K562 treated with DMSO at 1 percent for 12 hours (cell line): ENCODE data around the gene KLHL21. TPM values are rescaled to one million over a fixed set of nuclear protein-coding genes. Genes with fewer than 3 reads are reported as not detected.

ENCODE experiments used
- total RNA-seq: library from RNA; unstranded; fragments of 300-600 nt; gene quantifications from 2 replicates; pipeline ENCODE4 v1.2.3, GENCODE V29; 2022; ENCODE audit not compliant: insufficient read depth

KLHL21 gene
- total RNA-seq: 47.2 and 84.7 TPM in 2 replicates

DNA sequence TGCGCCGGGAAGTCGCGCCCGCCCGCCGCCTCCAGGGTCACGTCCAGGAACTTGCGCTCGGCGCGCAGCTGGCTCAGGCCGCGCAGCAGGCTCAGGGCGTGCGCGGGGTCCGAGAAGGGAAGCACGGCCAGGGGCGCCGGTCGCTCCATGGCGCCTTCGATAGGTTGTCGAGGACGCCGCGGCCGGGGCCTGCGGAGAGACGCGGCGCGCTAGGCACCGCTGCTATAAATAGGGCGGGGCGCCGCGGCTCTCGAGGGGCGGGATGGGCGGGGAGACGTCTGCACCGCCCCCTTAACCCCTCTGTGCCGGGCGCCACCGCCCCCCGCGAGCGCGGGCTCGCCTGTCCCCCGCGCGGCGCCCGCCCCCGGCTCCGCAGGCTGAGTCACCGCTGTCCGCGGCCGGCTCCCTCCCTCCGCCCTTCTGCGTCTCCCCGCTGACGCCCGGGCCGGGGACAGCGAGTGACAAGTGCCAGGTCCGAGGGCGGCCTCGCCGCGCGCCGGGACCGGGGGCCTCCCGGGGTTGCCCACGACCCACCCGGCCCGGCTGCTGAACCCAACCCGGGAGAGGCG lies at the start of gene KLHL21:
TSS of gene KLHL21 (minus strand) at position 201 of the 569 bp plus-strand sequence. CDS start at position 149, 52 bp downstream.

DNA sequence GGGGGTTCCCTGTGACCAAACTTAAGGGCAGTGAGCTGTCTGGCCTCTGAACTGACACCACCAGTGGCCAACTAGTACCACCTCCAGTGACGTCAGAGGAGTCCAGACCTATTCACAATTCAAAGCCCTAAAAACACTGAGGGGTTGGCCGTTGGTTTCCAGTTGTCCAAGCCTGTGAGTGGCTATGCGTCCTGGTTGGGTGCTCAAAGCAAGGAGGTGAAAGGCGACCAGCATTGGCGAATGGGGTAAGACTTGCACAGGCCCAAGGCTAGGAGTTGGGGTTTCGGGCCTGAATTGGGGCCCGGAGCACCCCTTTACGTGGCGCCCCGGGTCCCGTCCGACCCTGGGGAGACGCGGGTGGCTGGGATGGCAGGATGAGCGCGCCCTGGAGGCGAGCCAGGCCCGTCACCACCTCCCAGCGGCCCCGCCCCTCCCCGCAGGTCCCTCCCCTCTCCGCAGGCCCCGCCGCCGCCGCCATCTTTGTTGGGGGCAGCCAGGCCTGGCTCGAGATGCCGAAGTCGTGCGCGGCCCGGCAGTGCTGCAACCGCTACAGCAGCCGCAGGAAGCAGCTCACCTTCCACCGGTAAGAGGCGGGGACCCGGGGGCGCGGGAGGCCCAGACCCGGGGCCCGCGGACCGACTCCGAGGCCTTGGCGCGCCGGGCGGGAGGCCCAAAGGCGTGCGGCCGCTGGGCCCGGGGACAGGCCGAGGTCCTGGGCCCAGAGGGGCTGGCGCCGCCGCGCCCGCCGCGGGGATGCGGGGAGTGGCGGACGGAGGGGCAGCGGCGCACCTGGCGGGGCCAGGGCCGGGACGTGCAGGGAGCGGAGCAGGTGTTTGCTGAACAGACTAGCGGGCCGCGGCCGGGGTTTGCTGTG lies 22.3 kb upstream of the KLHL21 start, which contains the start of gene THAP3:
TSS of gene THAP3 (plus strand) at position 159 of the 874 bp plus-strand sequence. CDS start at position 510, 351 bp downstream.

DNA sequence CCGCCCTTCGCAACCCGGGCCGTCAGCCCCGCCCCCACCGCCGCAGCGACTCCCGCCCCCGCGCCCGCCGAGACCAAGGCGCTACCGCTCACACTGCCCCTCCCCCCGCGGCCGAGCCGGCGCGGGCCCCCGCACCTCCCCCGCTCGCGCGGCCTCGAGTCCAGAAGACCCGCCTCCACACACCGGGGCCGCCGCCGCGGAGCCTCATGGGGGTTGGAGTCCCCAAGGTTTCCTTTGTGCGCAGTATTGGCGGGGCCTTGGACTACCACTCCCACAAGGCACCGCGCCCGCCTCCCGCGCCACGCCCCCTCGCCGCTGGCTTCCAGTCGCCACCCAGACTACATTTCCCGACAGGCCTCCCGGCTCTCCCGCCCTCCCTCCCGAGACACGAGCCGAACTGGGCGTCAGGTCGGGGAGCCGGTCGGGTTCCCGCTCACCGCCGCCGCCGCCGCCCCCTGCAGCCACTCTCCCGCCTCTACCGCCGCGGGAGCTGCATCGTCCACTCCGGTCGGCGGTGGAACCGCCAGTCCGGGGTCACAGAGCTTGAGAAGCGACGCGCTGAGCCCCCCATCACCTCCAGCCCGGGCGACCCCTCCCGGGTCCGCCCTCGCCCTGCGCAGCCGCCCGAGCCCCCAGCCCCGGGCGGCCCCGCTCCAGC lies 10.8 kb upstream of the KLHL21 start, which contains the start of gene PHF13:
TSS of gene PHF13 (plus strand) at position 371 of the 658 bp plus-strand sequence. CDS start 336 bp downstream, outside the sequence.

DNA sequence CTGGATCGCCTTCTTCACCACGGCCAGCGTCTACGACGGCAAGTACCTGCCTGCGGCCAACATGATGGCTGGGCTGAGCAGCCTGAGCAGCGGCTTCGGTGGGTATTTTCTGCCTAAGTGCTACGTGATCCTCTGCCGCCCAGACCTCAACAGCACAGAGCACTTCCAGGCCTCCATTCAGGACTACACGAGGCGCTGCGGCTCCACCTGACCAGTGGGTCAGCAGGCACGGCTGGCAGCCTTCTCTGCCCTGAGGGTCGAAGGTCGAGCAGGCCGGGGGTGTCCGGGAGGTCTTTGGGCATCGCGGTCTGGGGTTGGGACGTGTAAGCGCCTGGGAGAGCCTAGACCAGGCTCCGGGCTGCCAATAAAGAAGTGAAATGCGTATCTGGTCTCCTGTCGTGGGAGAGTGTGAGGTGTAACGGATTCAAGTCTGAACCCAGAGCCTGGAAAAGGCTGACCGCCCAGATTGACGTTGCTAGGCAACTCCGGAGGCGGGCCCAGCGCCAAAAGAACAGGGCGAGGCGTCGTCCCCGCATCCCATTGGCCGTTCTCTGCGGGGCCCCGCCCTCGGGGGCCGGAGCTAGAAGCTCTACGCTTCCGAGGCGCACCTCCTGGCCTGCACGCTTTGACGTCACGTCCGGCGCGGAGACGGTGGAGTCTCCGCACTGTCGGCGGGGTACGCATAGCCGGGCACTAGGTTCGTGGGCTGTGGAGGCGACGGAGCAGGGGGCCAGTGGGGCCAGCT lies 23.1 kb downstream of the KLHL21 start, which contains the start of gene ZBTB48:
TSS of gene ZBTB48 (plus strand) at position 621 of the 745 bp plus-strand sequence. CDS start 616 bp downstream, outside the sequence.

DNA sequence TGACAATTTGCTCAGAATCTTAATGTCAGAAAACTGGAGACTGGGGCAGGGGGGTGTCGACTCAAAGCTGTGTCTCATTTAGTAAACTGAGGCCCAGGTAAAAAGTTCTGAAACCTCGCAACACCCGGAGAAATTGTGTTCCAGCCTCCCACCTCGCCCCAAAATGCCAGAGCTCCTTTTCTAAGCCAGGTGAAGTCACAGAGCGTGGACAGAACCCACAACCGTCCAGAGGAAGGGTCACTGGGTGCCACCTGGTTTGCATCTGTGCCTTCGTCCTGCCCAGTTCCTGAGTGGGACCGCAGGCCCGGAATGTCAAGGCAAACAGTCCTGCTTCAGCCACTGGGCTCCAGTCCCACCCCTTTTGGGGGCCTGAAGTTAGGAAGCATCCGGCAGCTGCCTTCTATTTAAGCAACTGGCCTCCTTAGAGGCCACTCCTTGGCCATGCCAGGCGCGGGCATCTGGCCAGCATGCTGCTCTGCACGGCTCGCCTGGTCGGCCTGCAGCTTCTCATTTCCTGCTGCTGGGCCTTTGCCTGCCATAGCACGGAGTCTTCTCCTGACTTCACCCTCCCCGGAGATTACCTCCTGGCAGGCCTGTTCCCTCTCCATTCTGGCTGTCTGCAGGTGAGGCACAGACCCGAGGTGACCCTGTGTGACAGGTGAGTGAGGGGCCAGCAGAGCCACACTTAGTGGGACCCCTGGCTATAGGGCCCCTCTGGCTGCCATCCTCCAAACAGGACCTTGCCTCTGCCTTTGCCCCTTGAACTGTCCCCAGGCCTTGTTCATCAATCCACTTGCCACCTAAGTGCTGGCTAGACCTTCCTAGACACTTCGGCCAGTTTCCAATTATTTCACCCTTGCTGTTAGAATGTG lies 47.5 kb downstream of the KLHL21 start, which contains the start of gene TAS1R1:
TSS of gene TAS1R1 (plus strand) at position 401 of the 872 bp plus-strand sequence. CDS start at position 468, 67 bp downstream.

DNA sequence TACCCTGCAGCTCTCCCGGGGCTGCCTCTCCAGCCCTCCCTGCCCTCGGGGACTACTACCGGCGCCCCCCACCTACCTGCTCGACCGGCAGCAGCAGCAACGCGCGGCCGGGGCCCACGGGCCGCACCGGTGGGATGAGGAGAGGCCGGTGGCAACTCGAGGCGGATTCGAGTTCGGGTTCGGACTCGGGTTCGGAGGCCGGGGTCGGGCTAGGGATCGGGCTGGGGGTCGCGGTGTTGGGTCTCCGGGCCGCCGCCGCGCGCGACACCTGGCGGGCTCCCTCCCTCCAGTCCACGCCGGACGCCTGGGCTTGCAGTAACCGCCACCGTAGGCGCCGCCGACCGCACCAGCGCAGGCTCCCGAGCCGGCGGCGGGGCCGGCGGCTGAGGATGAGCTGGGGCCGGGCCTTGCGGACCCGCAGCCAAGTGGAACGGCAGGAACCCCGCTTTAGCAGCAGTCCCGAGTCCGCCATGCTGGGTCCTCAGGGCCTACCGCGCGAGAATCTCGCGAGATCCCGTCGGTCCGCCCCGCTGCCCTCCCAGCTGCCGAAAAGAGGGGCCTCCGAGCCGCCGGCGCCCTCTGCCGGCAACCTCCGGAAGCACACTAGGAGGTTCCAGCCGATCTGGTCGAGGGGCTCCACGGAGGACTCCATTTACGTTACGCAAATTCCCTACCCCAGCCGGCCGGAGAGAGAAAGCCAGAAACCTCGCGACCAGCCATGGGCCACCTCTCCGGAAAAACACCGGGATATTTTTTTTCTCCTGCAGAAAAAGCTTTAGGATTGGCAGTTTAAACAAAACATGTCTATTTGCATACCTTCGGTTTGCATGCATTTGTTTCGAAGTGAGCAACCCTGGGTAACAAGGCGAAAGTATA lies 48.4 kb downstream of the KLHL21 start, which contains the start of gene NOL9:
TSS of gene NOL9 (minus strand) at position 483 of the 876 bp plus-strand sequence. CDS start at position 472, 11 bp downstream.

Other genes with a start within 250 kb of the KLHL21 start
- gene ACOT7, start 209.1 kb downstream of the KLHL21 start, total RNA-seq: 56.8 and 68.8 TPM in 2 replicates
- gene HES2, start 182.9 kb downstream of the KLHL21 start, total RNA-seq: not detected in 2 replicates
- 2.8 and 4.0 TPM in 2 replicates for gene ESPN, start 178.1 kb downstream of the KLHL21 start, total RNA-seq
- not detected in 2 replicates for gene TNFRSF25, start 136.7 kb downstream of the KLHL21 start, total RNA-seq
- gene PLEKHG5, start 111.2 kb downstream of the KLHL21 start, total RNA-seq: not detected in 2 replicates
- 5.4 and 15.3 TPM in 2 replicates for gene NOL9, start 48.4 kb downstream of the KLHL21 start, total RNA-seq
- gene TAS1R1, start 47.6 kb downstream of the KLHL21 start, total RNA-seq: not detected in 2 replicates
- gene ZBTB48, start 22.9 kb downstream of the KLHL21 start, total RNA-seq: 42.2 and 78.2 TPM in 2 replicates
- 11.2 and 27.4 TPM in 2 replicates for gene PHF13, start 10.9 kb upstream of the KLHL21 start, total RNA-seq
- 36.0 and 55.4 TPM in 2 replicates for gene THAP3, start 22.0 kb upstream of the KLHL21 start, total RNA-seq
- 18.2 and 41.5 TPM in 2 replicates for gene DNAJC11, start 98.9 kb upstream of the KLHL21 start, total RNA-seq
- 101 and 114 TPM in 2 replicates for gene CAMTA1, start 182.6 kb upstream of the KLHL21 start, total RNA-seq